OCI-LY1 (cell line): ENCODE results near the gene DUX4.
"Not testable (repeated sequence)": the region's sequence is repeated elsewhere in the genome, so short reads cannot be mapped to it uniquely, and the experiment has no call there.

ENCODE experiments used
- EZH2 ChIP-seq: fragments of 200-600 bp; sonication (generic), shearing (Covaris generic); IDR thresholded peaks from 2 replicates; pipeline ENCODE4 v1.8.0; 2017; ENCODE audit warnings: borderline replicate concordance, mixed run types, mild to moderate bottlenecking, antibody characterized with exemption, low read length, moderate library complexity, mixed read lengths
- TF ChIP-seq, protein P1 (sequence below): fragments of 200-600 bp; sonication (generic), shearing (Covaris generic); IDR thresholded peaks from 2 replicates; pipeline ENCODE4 v1.5.1; 2017; ENCODE audit warnings: mild to moderate bottlenecking, antibody characterized with exemption, low read length, moderate library complexity, mixed read lengths

DNA sequence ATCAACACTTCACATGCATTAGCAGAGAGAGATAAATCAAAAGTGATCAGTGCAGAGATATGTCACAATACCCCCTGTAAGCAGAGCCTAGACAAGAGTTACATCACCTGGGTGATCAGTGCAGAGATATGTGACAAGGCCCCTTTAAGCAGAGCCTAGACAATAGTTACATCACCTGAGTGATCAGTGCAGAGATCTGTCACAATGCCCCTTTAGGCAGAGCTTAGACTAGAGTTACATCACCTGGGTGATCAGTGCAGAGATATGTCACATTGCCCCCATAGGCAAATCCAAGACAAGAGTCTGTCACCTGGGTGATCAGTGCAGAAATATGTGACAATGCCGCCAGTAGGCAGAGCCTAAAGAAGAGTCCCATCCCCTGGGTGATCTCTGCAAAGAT, 7.4 kb downstream of the DUX4 start:
- TF ChIP-seq, protein P1, sequence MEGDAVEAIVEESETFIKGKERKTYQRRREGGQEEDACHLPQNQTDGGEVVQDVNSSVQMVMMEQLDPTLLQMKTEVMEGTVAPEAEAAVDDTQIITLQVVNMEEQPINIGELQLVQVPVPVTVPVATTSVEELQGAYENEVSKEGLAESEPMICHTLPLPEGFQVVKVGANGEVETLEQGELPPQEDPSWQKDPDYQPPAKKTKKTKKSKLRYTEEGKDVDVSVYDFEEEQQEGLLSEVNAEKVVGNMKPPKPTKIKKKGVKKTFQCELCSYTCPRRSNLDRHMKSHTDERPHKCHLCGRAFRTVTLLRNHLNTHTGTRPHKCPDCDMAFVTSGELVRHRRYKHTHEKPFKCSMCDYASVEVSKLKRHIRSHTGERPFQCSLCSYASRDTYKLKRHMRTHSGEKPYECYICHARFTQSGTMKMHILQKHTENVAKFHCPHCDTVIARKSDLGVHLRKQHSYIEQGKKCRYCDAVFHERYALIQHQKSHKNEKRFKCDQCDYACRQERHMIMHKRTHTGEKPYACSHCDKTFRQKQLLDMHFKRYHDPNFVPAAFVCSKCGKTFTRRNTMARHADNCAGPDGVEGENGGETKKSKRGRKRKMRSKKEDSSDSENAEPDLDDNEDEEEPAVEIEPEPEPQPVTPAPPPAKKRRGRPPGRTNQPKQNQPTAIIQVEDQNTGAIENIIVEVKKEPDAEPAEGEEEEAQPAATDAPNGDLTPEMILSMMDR: not testable (repeated sequence)
- not testable (repeated sequence) for TF ChIP-seq EZH2
